Superior temporal gyrus (tissue), 1 donor: Measurements from ENCODE around the gene ZNRF2.

ENCODE experiments used
- DNase-seq: peaks from one replicate; pipeline ENCODE4 v3.0.0-alpha.2; 2016; ENCODE audit errors: extremely low spot score

ZNRF2 gene

DNA sequence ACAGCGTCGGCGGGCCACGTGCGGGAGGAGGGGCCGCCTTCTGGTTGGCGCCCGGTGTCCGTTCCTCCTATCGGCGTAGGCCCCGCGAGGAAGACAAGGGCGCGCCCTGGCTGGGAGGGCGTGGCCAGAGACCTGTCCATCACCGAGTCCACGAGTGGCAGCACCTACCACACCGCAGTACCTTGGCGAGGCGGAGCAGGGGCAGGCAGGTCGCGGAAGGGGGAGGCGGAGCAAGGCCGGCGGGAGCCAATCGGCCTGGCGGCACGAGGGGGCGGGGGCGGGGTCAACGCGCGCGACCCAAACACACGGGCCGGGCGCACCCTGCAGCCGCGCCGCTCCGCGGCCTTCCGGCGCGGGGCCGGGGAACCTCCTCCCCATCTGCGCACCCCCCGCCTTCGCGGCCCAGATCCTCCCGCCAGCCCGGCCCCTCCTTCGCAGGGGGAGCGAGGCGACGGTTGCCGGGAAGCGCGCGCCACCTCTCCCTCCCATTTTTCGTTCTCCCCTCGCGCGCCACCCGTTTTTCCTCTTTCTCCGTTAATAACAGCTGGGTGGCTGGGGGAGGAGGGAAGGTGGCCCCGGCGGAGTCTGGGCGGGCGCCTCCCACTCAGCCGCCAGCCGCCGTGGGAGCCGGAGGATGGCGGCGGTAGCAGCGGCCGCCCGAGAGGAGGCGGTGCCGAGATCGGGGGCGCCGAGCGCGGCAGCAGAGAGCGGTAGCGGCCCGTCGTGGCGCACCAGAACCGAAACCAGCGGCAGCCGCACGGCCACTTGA, at the start of gene ZNRF2:
Gene ZNRF2, plus strand, starts transcription at position 300 of the 769 bp plus-strand sequence. CDS start 761 bp downstream, outside the sequence.
- DNase-seq = peak; percentile 89

DNA sequence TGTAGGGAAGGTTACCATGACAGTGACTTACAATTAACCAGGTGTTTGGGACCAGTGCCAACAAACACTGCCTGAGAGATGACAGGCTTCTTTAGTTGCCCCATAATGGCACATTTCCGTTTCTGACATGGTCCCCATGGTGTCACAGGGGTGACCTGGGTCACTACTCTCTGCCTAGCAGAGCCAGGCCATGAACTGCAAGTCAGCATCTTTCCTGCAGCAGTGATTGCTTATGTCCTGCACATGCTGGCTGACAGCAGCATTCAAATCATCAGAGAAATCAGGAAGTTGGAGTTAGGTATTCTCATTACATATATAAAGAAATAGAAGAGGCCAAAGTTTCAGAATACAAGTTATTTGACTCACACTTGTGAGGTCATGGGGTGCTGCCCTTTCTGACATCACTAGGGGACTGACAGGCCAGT, 47.1 kb upstream of the ZNRF2 start:
- DNase-seq = no peak

DNA sequence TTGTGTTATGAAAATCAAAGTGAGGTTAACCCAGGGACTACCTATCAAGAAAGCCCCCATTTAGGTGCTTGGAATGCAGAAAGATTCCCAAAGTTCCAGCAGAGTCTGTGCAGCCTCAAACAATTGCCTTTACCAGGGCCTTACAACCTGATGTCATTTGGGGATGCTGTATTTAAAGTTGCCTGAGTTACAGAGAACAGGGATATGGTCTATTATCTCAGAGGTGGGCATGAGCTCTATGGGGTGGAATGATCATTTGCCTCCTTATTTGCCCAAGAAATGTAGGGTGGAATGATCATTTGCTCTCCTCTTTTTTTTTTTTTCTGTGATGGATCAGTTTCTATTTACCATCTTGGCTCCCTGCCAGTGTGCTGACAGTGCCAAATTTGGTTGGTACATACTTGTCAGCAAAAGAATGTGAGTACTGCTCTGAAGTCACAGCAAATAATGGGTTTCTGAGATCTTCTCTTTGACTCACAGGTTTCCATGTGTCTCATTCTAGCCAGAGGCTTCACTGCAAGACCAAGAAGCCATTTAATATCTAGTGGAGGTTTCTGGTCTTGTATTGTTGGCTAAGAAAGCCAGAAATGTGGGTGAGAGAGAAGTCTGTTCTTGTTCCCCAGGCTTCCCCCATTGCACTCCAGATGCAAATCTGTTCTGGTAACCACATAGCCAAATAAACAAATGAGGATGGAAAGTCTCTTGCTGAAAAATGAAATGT, 45.5 kb upstream of the ZNRF2 start:
- peak; percentile 61 for DNase-seq

DNA sequence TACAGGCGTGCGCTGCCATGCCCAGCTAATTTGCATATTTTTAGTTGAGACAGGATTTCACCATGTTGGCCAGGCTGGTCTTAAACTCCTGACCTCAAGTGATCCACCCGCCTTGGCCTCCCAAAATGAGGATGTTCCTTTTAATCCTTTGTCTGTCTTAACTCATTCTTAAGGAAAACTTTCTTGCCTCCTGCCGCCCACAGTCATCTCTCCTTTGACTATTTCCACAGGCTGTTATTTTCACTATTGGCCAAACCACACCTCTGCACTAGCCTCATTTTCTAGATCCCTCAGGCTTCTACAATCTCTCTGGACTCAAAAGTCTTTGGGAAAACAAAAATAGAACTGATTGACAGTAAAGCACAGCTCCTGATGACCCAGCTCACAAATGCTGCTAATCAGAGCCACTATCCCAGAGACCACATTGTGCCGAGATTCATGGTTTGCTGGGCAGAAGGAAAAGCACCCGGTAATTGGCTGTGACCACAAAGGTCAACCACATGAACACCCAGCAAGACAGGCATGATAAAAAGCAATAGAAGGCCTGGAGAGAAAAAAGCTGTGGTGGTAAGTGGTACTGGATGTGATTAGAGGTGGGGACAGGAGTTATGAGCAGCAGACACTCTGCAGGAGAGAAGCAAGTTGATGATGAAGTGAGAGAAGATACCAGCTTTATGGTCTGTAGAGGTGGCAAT, 44.1 kb upstream of the ZNRF2 start:
- DNase-seq = no peak

DNA sequence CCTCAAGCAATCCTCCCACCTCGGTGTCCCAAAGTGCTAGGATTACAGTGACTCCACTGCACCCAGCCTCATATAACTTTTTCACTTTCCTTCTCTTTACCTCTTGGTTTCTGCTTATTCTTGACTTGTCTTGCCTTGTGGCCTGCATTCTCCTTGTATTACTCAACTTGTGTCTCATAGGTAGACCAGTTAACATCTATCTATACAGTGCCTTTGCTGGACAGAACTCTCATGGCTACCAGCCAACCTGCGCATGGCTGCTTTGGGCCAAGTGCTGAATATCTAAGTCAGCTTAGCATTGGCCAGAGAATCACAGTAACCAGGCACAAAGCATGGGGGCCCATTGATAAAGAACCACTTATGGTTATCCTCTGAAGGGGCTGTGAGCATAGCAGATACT, 42.6 kb upstream of the ZNRF2 start:
- DNase-seq = no peak

DNA sequence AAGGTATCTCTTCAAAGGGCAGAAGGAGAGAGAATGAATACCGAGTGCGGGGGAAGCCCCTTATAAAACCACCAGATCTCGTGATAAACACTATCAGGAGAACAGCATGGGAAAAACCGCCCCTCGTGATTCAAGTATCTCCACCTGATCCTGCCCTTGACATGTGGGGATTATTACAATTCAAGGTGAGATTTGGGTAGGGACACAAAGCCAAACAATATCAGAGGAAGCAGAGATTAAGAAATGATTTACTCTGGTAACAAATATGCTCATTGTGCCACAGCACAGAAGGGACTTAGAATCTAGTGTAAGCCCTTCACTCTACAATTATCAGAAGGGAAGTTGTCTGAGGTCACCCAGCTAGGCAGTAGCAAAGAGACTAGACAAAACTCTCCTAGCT, 40.1 kb upstream of the ZNRF2 start:
- DNase-seq = no peak

DNA sequence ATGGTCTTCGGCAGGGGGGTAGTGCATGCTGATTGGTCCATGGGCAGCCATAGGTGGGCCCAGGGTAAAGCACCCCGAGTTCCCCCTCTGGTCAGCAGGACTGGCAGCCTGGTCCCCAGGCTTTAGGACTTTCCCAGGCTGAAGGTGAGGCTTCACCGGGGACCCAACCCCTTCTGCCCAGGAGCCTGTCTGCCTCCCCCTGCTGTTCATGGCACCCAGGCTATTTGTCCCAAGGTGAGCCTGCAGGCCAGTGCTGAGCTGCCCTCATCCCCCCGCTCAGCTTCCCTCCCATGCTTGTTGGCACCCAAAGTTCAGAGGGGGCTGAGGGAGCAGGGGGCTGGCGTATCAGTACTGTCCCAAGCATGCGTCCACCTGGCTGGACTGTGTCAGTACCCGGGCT, 38.5 kb upstream of the ZNRF2 start:
- no peak for DNase-seq

DNA sequence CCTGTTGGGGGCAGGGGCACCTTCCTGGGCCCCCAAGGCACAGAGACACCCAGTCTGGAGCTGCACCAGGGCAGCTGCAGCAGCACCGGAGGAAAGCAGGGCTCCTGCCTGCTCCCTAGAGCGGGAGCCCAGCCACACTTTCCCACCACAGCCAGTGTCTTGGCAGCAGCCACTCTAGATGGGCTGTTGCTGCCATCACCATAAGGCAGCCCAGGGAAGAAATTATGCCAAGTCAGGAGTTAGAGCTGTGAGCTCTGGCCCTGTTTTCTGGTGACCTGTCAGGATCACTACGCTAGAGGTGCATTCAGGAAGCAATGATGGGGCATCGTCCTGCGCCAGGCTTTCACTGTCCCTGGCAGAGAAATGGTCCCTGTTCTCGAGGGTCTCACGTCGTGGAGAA, 38.0 kb upstream of the ZNRF2 start:
- no peak for DNase-seq

DNA sequence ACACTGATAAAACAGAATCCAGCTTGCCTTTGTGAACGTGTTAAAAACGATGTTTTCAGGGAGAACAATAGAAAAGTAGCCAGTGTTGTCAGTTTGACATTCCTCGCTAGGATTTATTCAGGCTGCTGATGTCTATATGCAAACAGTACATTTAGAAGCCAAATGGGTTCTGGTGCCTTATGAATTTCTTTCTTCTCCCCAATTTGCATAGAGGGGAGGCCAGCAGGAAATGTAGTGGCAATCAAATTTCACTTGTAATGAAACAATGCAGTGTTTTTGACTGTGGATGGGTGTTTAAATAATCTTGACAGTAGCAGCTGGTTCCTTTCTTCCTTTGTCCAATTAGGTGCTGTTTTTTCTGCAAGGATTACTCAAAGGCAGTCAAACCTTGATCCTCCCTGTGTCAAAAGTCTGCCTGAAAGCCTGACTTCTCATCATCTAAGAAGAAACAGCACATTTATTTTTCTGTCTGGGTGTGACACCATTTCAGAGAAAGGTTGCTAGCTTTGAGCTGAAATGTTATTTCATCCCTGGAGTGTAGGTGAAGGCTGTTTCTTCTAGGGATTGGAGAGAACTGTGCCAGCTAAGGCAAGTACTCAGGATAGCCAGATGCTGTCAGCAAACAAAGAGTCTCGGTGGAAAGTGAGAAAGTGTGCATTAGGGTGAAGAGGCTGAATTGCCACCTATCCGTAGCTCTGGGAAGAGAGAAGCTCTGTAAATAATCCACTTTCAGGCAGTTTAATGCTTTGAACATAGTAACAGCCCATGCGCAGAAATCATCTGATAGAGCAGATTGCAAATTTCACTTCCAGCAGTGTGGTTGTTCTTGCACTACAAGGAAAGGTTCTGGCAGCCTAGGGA, 36.6 kb upstream of the ZNRF2 start:
- no peak for DNase-seq

DNA sequence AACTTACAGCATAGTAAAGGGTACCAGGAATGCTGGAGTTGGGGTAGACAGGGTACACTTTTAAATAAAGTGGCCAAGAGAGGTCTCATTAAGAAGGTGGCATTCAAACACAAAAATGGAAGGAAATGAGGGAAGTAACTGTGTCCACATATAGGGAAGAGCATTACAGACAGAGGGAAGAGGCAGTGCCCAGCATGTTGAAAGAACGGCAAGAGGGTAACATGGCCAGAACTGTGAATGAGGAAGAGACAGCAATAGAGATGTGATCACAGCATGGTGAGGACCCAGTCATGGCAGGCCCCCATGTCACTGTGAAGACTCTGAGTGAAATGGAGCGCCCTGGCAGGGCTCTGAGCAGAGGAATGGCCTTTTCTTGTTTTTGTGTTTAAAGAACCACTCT, 35.1 kb upstream of the ZNRF2 start:
- DNase-seq = no peak

DNA sequence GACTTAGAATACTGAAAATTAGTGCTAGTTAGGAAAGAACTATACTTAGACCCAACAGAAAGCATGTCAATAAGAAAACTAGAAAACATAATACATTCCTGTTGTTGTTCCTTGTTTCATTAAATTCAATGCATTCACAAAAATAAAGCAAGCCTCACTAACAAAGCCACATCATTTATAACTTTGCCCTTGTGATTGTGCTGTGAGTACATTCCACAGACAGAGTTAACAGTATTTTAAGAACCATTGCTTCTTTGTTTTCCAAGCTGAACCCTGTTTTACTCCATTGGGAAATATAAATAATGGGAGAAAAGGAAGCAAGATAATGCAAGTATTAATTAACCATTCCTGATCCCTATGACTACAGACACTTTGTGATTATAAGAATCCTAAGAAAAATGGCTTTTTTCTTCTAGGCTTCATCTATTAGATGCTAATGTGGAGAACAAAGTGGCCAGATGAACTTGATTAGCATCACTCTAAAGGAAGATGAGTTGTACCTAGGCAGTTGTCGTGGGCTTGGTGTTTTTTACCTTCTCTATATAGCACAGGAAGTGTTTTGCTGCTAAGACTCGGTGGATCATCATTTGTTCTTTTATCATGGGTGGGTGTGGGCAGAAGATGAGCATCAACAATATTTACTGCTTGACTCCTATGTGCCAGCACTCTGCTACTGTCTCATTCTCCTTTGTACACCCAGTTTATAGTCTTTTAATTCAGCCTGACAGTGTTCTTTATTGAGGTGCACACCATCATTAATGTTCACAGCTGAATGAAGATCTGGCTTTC, 34.2 kb upstream of the ZNRF2 start:
- no peak for DNase-seq

DNA sequence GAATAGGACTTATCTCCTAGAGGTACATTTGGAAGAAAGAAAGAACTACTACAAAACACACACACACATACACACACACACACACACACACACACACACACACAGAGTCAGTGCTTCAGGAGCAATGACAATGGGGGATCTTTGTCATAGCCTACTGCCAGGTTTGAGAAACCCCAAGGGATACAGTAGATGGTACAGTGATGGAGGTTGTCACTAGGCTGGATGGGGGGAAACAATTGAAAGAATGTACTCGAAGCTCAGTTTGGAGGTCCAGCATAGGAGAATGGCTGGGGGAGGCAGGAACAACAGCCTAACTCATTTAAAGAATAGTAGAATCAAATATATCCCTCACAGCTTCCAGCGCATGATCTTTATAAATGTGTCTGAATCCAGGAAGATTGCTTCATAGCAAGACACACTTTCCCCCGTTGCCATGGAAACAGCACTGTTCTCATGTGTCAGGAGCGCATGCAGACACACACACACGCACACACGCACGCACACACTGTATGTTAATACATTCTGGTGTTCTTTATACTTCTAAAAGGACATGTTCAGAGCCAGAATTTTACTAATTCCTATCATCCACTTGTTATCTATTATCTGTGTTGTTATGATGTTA, 32.6 kb upstream of the ZNRF2 start:
- peak; percentile 49 for DNase-seq

DNA sequence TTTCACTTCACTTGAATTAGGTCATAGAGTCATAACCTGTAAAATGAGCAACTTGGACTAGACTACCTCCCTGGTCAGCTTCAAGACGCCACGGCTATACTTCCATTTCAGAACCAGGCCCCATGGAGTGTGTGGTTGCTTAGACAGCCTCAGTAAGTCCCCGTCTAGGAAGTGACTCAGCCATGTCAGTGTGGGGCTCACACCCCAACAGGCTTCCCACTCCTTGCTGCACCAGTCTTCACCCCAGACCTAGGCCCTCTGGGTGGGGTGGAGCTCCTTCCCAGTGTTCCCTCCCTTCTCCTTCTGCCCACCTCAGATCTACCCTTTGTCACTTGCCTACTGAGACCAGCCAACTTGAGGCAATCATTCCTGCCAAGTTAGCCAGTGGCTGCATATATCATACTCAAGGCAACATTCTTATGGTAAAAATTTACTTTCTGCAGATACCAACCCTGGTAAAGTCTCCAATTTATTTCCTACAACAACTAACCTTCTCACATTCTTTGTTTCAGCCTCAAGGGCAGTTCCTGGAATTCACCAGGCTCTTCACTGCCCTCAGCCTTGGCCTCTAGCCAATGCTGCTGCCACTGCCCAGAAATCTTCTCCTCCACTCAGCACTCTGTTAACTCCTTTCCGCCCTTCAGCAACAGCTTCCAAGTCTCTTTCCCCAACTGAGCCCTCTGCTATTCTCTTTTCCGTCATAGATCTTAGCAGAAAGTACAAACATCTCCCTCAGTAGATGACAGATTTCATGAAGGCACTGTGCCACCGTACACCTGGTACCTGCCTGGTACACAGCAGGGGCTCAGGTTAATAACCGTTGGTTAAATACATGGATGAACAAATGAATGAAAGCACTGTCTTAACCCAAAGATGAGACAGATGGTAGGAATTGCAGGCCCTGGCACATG, 31.3 kb upstream of the ZNRF2 start:
- DNase-seq = peak; percentile 55

DNA sequence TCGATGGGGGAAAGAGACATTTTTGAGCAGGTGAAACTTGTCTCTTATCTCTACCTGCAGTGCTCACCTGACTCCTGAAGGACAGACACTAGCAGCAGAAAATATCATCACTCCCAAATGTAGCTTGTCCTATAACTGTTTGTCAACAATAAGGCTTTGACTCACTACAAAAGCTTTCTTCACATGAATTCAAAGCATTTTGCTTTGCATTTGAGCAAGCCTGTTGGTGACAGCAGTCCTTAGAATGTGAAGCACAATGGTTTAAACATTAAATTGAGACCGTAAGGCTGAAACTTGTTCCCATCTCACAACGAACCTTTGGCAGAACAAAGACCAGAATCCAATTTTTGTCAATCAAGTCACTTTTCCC, 30.6 kb upstream of the ZNRF2 start:
- DNase-seq = no peak

DNA sequence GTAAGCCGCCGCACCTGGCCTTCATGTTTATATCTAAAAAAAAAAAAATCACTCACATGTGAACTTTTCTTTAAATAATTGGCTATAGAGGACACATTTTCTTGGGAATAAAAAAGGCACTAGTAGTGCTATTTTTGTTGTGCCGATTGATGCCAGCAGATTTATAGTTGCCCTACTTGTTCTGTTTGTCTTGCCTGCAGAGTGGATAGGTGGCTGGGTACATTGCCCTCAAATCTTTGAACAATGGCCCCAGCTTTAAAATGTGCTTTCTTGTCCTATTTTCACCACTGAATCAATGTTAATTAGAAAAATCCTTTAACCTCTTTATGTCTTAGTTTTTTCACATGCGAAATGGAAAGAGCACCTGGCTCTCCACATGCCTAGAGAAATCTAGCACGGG, 30.1 kb upstream of the ZNRF2 start:
- DNase-seq = no peak

DNA sequence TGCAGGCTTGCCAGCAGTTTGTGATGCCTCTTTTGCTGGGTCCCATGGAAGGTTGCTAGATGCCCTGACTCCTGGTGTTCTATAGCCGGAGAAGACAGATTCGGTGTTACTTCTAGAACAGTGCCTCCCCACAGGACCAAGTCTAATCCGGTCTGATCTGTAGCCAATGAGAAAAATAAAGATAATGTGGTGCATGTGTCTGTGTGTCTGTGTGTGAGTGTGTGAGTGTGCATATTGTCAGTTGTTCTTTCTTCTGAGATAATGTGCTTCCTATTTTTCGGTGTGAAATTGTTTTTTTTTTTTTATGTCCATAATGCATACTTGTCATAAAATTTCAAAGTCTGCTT, 29.7 kb upstream of the ZNRF2 start:
- DNase-seq = no peak

DNA sequence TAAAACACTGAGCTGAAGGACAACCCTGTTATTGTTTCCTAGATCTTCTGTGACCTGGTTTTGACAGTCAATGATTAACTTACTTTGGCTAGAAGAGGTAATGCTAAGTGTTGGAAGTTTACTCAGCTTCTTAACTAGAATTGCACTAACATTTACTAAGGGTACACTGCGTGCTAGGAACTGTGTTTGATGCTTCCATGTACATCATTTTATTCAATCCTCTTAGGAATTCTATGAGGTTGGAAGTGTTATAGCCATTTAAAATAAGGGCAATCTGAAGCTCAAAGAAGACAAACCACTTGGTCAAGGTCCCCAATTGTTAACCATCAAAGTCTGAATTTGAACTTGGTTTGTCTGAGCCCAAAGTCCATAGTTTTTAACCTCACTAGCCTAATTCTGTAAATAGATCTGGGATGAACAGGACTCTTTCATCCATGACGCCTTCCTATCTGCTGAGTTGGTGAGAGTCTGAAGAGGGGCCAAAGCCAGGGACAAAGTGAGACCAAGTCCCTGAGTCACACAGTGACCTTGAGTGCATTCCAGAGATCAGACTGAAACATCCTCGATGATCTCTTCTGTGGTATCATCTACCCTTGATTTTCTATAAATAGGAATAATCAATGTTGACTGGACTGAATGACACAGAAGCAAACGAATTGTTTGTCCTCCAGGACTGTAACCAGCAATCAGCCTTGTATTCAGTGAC, 29.2 kb upstream of the ZNRF2 start:
- no peak for DNase-seq

DNA sequence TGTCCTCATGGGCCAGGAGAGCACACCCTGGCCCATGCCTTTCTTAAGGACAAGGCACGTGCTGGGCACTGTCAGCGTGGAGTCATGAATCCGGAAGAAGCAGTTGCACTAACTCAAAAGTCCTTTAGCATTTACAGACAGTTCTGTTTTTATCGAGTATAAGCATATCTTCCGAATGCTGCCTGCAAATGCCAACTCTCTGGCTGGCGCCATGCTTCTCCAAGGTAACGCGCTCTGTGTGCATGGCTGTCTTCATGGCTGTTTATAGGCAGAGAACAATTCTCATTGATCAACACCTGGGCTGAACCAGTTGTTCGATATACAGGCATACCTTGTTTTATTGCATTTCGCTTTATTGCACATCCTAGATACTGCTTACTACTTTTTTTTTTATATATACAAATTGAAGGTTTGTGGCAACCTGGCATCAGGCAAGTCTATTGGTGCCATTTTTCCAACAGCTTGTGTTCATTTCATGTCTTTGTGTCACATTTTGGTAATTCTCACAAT, 28.0 kb upstream of the ZNRF2 start:
- no peak for DNase-seq
